Stimulated activated CD4-positive, alpha-beta T cell treated with anti-CD3 and anti-CD28 coated beads, TNF-alpha, amount 100 ng/mL, for 24 hours (primary cell): ENCODE measurements around the gene BATF2.

Source experiments
- DNase-seq, 3 experiments: peaks; one replicate each; pipeline ENCODE4 v3.0.0-alpha.2; 2020; ENCODE audit warnings: low read depth in 3 of 3

Gene BATF2

GRCh38 chr11:64963072-64963631, 33.6 kb downstream of the BATF2 start:
- DNase-seq = no peak

GRCh38 chr11:64960719-64961118, 36.1 kb downstream of the BATF2 start:
- DNase-seq = no peak

GRCh38 chr11:64959498-64959897, 37.3 kb downstream of the BATF2 start:
- DNase-seq = no peak

GRCh38 chr11:64954201-64954600, 42.6 kb downstream of the BATF2 start:
- DNase-seq = no peak

GRCh38 chr11:64951529-64951928, 45.2 kb downstream of the BATF2 start:
- no peak for DNase-seq

- no peak for DNase-seq
Measured at GRCh38 chr11:64947208-64947814, 49.5 kb downstream of the BATF2 start.
